ENCODE results near the gene NF1.

NF1 gene

DNA sequence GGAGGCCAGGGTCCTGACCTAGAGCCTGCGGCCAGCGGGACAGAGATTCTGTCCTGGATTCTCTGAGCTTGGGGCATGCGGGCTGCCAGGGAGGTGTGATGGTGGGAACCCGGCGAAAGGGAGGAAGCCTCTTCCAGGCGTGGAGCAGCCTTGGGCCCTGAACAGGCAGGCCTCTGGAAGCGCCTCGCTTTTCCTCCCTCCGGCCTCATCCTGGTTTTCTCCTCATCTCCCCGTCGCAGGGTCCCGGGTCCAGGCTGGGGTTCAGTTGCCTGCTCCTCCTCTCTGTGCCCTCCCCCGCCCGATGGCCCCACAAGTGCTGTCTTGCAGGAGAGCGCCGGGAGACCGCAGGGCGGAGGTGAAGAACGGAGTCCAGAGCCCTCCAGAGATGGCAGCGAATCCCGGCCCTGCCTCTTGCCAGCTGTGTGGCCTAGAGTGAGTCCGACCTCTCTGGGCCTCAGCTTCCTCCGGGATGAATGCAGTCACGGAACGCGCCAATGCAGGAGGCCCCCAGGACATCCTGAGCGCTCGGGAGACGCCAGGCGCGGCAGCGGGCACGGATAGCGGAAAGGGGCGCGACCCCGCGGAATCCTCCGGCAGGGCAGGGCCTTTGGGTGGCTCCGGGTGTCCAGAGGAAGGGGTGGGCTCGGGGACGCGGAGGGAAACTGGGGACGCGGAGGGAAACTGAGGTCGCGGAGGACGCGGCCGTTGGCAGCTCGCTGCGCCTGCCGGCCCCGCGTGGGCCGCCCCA, 296.1 kb downstream of the NF1 start:
- no peak for DNase-seq

- no peak for DNase-seq
These were observed 296.7 kb downstream of the NF1 start, which contains the start of gene RAB11FIP4 for GRCh38 chr17:31391496-31391949. RAB11FIP4 (plus strand) TSS chr17:31391675; CDS start chr17:31391853, 178 bp downstream.

- no peak for DNase-seq
These were observed 297.5 kb downstream of the NF1 start for GRCh38 chr17:31392002-31392855.

GRCh38 chr17:31392856-31393748, 298.3 kb downstream of the NF1 start:
- DNase-seq = no peak

- no peak for DNase-seq
These were observed 299.0 kb downstream of the NF1 start for GRCh38 chr17:31393749-31394146.

GRCh38 chr17:31394544-31394943, 299.8 kb downstream of the NF1 start:
- peak; percentile 57 for DNase-seq

GRCh38 chr17:31397256-31397939, 302.6 kb downstream of the NF1 start:
- DNase-seq = no peak

GRCh38 chr17:31398381-31399311, 303.9 kb downstream of the NF1 start:
- DNase-seq = no peak

- DNase-seq = no peak
These were observed 305.7 kb downstream of the NF1 start for GRCh38 chr17:31400481-31400950.

- DNase-seq = no peak
These were observed 306.9 kb downstream of the NF1 start for GRCh38 chr17:31401456-31402254.

DNA sequence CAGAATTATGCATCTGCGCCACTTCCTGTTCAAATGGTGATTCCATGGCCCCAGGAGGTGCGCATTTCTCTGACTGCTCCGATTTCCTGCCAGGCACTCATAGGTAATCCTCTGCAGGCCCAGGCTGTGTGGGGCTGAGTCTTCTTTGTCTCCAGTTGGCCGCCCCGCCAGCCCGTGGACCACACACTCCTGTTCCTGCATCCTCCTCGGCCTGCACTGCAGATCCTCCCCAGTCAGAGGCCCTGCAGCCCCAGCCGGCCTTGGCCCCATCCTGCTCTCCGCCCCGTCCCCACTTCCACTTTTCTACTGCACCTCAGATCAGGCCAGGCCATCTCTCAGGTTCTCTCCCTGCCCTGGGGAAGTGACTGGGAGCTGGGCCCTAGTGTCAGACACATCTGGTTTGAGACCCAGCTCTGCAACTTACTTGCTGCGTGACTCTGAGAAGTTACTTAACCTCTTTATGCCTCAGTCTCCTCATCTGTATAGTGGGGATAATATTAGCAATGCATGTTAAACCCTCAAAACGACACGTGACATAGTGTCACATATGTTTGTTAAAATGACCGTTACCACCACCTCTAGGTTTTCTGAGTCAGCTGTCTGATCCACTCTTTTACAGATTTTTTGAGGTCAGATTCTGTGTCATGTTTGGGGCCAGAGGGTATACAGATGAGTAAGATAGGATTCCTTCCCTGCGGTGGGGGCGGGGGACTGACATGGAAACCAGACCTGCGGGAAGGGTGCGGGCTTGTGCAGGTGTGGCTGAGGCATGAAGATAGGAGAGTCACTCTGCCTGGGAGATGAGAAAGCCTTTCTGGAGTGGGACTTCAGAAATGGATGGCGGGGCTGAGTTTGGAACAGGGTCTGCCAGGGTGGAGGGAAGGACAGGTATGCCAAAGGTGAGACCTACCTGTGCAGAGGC, 309.5 kb downstream of the NF1 start:
- no peak for DNase-seq

DNA sequence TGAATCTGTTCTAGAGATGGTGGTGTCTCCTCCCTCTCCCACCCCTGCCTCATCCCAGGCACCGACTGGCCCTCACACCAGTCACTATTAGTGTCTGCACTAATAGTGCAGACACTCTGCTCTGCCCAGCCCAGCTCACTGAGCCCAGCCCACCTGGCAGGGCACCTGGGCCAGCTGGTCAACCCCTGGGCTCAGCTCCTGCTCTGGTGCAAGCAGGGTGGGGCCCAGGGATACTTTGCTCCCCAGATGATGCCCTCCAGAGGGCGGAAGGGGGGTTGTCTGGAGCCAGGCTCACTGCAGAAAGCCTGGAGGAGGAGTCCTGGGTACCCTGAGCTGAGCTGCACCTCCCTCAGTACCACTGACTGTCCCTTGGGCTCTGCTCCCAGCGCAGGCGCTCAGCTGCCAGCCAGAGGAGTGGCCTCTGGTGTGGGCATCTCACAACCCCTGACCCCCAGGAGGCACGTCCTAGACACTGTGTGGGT, 311.2 kb downstream of the NF1 start:
- DNase-seq = no peak

DNA sequence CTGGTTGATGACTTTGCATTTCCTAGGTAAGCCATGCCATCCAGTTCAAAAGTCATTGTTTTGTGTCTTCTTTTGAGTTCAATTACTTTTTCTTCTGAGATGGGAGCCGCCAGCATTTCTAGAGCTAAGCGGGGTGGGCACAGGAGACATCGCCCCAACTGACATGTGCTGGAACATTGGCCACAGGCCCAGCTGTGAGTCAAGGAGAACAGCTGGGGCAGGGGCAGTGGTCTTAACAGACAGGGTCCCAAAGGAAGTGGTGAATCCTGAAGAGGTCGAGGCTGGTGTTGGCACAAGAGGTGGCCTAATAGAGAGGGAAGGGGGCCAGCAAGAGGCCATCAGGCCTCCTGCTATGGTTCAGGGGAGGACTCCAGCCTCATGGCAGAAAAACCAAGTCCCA, 313.8 kb downstream of the NF1 start:
- no peak for DNase-seq

- no peak for DNase-seq
These were observed 317.0 kb downstream of the NF1 start for GRCh38 chr17:31411707-31412285.

- DNase-seq = no peak
These were observed 317.7 kb downstream of the NF1 start for GRCh38 chr17:31412511-31412910.

DNA sequence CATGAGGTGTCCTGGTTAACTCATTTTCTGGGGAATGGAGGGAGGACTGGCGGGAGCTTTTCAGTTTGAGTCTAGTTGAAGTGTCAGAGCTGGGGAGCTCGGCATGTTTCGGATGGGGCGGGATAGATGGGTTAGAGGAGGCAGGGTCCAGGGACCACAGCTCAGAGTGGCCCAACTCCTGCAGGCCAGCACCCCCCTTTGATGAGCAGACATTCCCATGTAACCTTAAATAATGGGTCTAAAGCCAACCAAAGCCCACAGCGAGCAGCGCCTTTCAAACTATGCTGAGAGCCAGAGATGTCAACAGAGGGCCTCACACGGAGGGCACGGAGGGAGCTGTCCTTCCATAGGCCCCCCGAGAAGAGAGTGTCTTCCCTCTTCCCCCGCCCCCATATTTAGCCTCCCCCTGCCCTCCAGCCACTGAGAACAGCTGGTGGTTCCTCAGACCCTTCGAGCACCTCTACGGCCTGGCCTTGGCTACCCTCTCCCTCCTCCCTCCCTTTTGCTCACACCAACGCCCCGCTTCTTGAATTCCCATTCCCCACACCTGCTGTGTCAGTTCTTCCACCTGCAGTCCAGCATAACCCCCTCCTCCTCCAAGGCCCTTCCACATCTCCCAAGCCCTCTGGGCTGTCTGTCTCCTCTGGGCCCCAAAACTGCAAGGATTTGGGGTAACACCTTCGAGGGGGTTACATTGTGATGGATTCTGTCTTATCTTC, 318.5 kb downstream of the NF1 start:
- DNase-seq = no peak

- peak; percentile 73 for DNase-seq
These were observed 319.2 kb downstream of the NF1 start for GRCh38 chr17:31413874-31414549.
